ENCODE measurements around the gene REXO1. TPM values are rescaled to one million over a fixed set of nuclear protein-coding genes. Genes with fewer than 3 reads are reported as not detected.

The REXO1 gene
- total and polyA plus RNA-seq, 2 donors (not counting 1 experiment from before 2014, with no cell fraction given), result 6.1 to 6.8 TPM

- Histone ChIP-seq H4K20me1 (ENCODE audit: control insufficient read depth, extremely low read depth, insufficient read depth, low read length) (no peaks in the 10 kb centered on the region), H3K9ac (ENCODE audit: insufficient read depth, low read length) (no peak overlapping the region), H3K4me2 (ENCODE audit: extremely low read depth, insufficient read depth, low read length) (no peak overlapping the region), H3K4me1 (ENCODE audit: control insufficient read depth, extremely low read depth, insufficient read depth, low read length) (peaks cover 2% of the 10 kb centered on the region), H3K4me3 (replicated peaks in 1 of 4; ENCODE audit: control extremely low read depth in 1 of 4, insufficient read depth in 1 of 4, low read depth in 3 of 4, low read length in 4 of 4) (no peak overlapping the region), H3K79me2 (ENCODE audit: control insufficient read depth, insufficient read depth, low read length) (no peaks in the 10 kb centered on the region), H2AFZ (ENCODE audit: low read length) (no peak overlapping the region), H3K27ac (ENCODE audit: insufficient read depth, low read length) (no peak overlapping the region), H3K9me3 (ENCODE audit: control insufficient read depth, insufficient read depth, low read depth, low read length) (no peaks in the 10 kb centered on the region), H3K36me3 (ENCODE audit: control insufficient read depth, insufficient read depth, low read length) (peaks cover 2% of the 10 kb centered on the region), H3K27me3 (ENCODE audit: control insufficient read depth, insufficient read depth, low read length) (no peaks in the 10 kb centered on the region)
- TF ChIP-seq EZH2 (IDR thresholded peaks at IDR 0.05; ENCODE audit: low read length, missing control alignments) (no peak), CTCF (conservative IDR thresholded peaks at IDR 0.05 in 1 of 2, IDR thresholded peaks at IDR 0.05 in 1 of 2; ENCODE audit: low read depth in 1 of 2, low read length in 2 of 2) (no peak)
- no peak for DNase-seq (ENCODE audit: low read depth in 2 of 2)
Observed at GRCh38 chr19:1810439-1811160, 37.7 kb downstream of the REXO1 start.

- Histone ChIP-seq H3K4me3 (replicated peaks in 1 of 4; ENCODE audit: control extremely low read depth in 1 of 4, insufficient read depth in 1 of 4, low read depth in 3 of 4, low read length in 4 of 4) (no peak overlapping the region), H3K79me2 (ENCODE audit: control insufficient read depth, insufficient read depth, low read length) (no peaks in the 10 kb centered on the region), H3K4me2 (ENCODE audit: extremely low read depth, insufficient read depth, low read length) (no peak overlapping the region), H2AFZ (ENCODE audit: low read length) (no peak overlapping the region), H3K9me3 (ENCODE audit: control insufficient read depth, insufficient read depth, low read depth, low read length) (no peaks in the 10 kb centered on the region), H4K20me1 (ENCODE audit: control insufficient read depth, extremely low read depth, insufficient read depth, low read length) (no peaks in the 10 kb centered on the region), H3K27me3 (ENCODE audit: control insufficient read depth, insufficient read depth, low read length) (no peaks in the 10 kb centered on the region), H3K36me3 (ENCODE audit: control insufficient read depth, insufficient read depth, low read length) (no peaks in the 10 kb centered on the region), H3K27ac (ENCODE audit: insufficient read depth, low read length) (no peak overlapping the region), H3K4me1 (ENCODE audit: control insufficient read depth, extremely low read depth, insufficient read depth, low read length) (peaks cover 2% of the 10 kb centered on the region), H3K9ac (ENCODE audit: insufficient read depth, low read length) (no peak overlapping the region)
- no peak for DNase-seq (ENCODE audit: low read depth in 2 of 2)
- no peak for TF ChIP-seq EZH2 (IDR thresholded peaks at IDR 0.05; ENCODE audit: low read length, missing control alignments)
- TF ChIP-seq CTCF (conservative IDR thresholded peaks at IDR 0.05 in 1 of 2, IDR thresholded peaks at IDR 0.05 in 1 of 2; ENCODE audit: low read depth in 1 of 2, low read length in 2 of 2), result no peak
Observed at GRCh38 chr19:1809678-1810077, 38.6 kb downstream of the REXO1 start.

GRCh38 chr19:1808395-1808731, 39.9 kb downstream of the REXO1 start:
- H2AFZ ChIP-seq (ENCODE audit: low read length), result no peak overlapping the region
- H3K4me3 ChIP-seq (replicated peaks in 1 of 4; ENCODE audit: control extremely low read depth in 1 of 4, insufficient read depth in 1 of 4, low read depth in 3 of 4, low read length in 4 of 4), result no peak overlapping the region
- no peak for TF ChIP-seq EZH2 (IDR thresholded peaks at IDR 0.05; ENCODE audit: low read length, missing control alignments)
- no peak for TF ChIP-seq CTCF (conservative IDR thresholded peaks at IDR 0.05 in 1 of 2, IDR thresholded peaks at IDR 0.05 in 1 of 2; ENCODE audit: low read depth in 1 of 2, low read length in 2 of 2)
- no peak for DNase-seq (ENCODE audit: low read depth in 2 of 2)
- H3K27ac ChIP-seq (ENCODE audit: insufficient read depth, low read length), result no peak overlapping the region
- H3K4me1 ChIP-seq (ENCODE audit: control insufficient read depth, extremely low read depth, insufficient read depth, low read length), result peaks cover 2% of the 10 kb centered on the region
- H3K36me3 ChIP-seq (ENCODE audit: control insufficient read depth, insufficient read depth, low read length), result no peaks in the 10 kb centered on the region
- H3K9me3 ChIP-seq (ENCODE audit: control insufficient read depth, insufficient read depth, low read depth, low read length), result no peaks in the 10 kb centered on the region
- H3K79me2 ChIP-seq (ENCODE audit: control insufficient read depth, insufficient read depth, low read length), result no peaks in the 10 kb centered on the region
- H3K9ac ChIP-seq (ENCODE audit: insufficient read depth, low read length), result no peak overlapping the region
- H4K20me1 ChIP-seq (ENCODE audit: control insufficient read depth, extremely low read depth, insufficient read depth, low read length), result no peaks in the 10 kb centered on the region
- no peak overlapping the region for H3K4me2 ChIP-seq (ENCODE audit: extremely low read depth, insufficient read depth, low read length)
- no peaks in the 10 kb centered on the region for H3K27me3 ChIP-seq (ENCODE audit: control insufficient read depth, insufficient read depth, low read length)
